K562 (cell line): Measurements from ENCODE around the gene BNIPL. TPM values are rescaled to one million over a fixed set of nuclear protein-coding genes. Genes with fewer than 3 reads are reported as not detected.
A peak's percentile ranks its signal among the peaks of the same experiment; 100 is the strongest.

ENCODE experiments used
- ARID2 ChIP-seq: fragments of 450-650 bp; IDR thresholded peaks from 2 replicates; pipeline ENCODE4 v1.6.1; 2017; ENCODE audit warnings: antibody characterized with exemption, mild to moderate bottlenecking
- CC2D1A ChIP-seq: fragments of 450-650 bp; IDR thresholded peaks from 2 replicates; pipeline ENCODE4 v1.6.1; 2017; ENCODE audit warnings: mild to moderate bottlenecking
- CTCF ChIP-seq, 3 experiments: IDR thresholded peaks in 2 of 3; conservative IDR thresholded peaks in 1 of 3; 2 replicates each; pipeline ENCODE4 v1.5.1; 2011 to 2012; ENCODE audit warnings: low read length in 3 of 3, mild to moderate bottlenecking in 3 of 3, control low read depth in 2 of 3, improper control_type of control experiment in 1 of 3, inconsistent platforms in 1 of 3, low read depth in 1 of 3, mixed read lengths in 1 of 3, moderate library complexity in 1 of 3; ENCODE audit not compliant: insufficient read depth in 2 of 3
- FOXJ2 ChIP-seq: fragments of 200-800 bp; sonication (Bioruptor generic); IDR thresholded peaks from 2 replicates; pipeline ENCODE4 v1.6.1; 2016; ENCODE audit warnings: missing genetic modification characterization, missing compliant biosample characterization
- MAZ ChIP-seq, 2 experiments: fragments of 450-650 bp in 1 of 2; sonication (generic) in 1 of 2; formaldehyde crosslinking; IDR thresholded peaks in 1 of 2; conservative IDR thresholded peaks in 1 of 2; 2 replicates each; pipeline versions ENCODE4 v1.4.0 to v1.5.0; 2020; ENCODE audit warnings: mild to moderate bottlenecking in 1 of 2, missing genetic modification reagents in 1 of 2
- NBN ChIP-seq: fragments of 450-650 bp; IDR thresholded peaks from 2 replicates; pipeline ENCODE4 v1.6.1; 2016; ENCODE audit warnings: low read depth, mild to moderate bottlenecking
- NCOA2 ChIP-seq, 2 experiments: fragments of 450-650 bp; IDR thresholded peaks; 2 replicates each; pipeline ENCODE4 v1.6.1; 2018; ENCODE audit warnings: mild to moderate bottlenecking in 2 of 2, moderate library complexity in 1 of 2; ENCODE audit not compliant: partially characterized antibody in 2 of 2
- PKNOX1 ChIP-seq: fragments of 450-650 bp; IDR thresholded peaks from 2 replicates; pipeline ENCODE4 v1.6.1; 2016
- RAD21 ChIP-seq, 2 experiments: fragments of 250-450 bp in 1 of 2; fragments of 450-650 bp in 1 of 2; sonication (Bioruptor Pico) in 1 of 2; formaldehyde crosslinking in 1 of 2; IDR thresholded peaks in 1 of 2; conservative IDR thresholded peaks in 1 of 2; 2 replicates each; pipeline versions ENCODE4 v1.4.0 to v1.8.0; 2020 to 2022; ENCODE audit warnings: mild to moderate bottlenecking in 2 of 2, moderate library complexity in 1 of 2
- REST ChIP-seq, 2 experiments: fragments of 450-650 bp; formaldehyde crosslinking in 1 of 2; IDR thresholded peaks; 2 replicates each; pipeline versions ENCODE4 v1.4.0 to v1.6.1; 2014 to 2020; ENCODE audit warnings: mild to moderate bottlenecking in 2 of 2, borderline replicate concordance in 1 of 2, low read depth in 1 of 2
- SP1 ChIP-seq: sonication (generic); formaldehyde crosslinking; IDR thresholded peaks from 2 replicates; pipeline ENCODE4 v1.8.1; 2022; ENCODE audit warnings: mild to moderate bottlenecking, missing genetic modification reagents
- ZNF589 ChIP-seq: fragments of 200-800 bp; sonication (Bioruptor generic); IDR thresholded peaks from 2 replicates; pipeline ENCODE4 v1.6.1; 2016; ENCODE audit warnings: low read depth, missing genetic modification characterization, missing compliant biosample characterization
- ZNF830 ChIP-seq: fragments of 250-450 bp; sonication (Bioruptor Pico); IDR thresholded peaks from 2 replicates; pipeline ENCODE4 v1.5.0; 2021; ENCODE audit warnings: mild to moderate bottlenecking
- polyA plus RNA-seq, 8 experiments: library from polyadenylated mRNA; depleted of rRNA in 4 of 8; stranded (reverse) in 5 of 8; unstranded in 3 of 8; fragments of >200 nt; fragmentation: Nextera tagmentation in 2 of 8; fragmentation: Illumina TruSeq in 1 of 8; extraction: Ambion mirVana in 2 of 8; extraction: Trizol in 1 of 8; gene quantifications; 2 replicates each; pipeline versions ENCODE4 v1.2.1 to v1.2.3, GENCODE V29; 2011 to 2014; ENCODE audit warnings: inconsistent platforms in 1 of 8, missing spikeins in 1 of 8
- total RNA-seq, 7 experiments: library from RNA; depleted of rRNA in 6 of 7; stranded (reverse); fragments of >200 nt in 6 of 7; fragmentation: Illumina TruSeq in 2 of 7; extraction: Trizol in 2 of 7; gene quantifications; 2 replicates each; pipeline versions ENCODE4 v1.2.1 to v1.2.3, GENCODE V29; 2011 to 2021; ENCODE audit warnings: low replicate concordance in 1 of 7

BNIPL gene
- total and polyA plus RNA-seq, 9 of the 15 experiments (the other 6 are each of a cell fraction or from before 2014, with no cell fraction given) = 0.08 to 1.4 (median 0.68) TPM

- TF ChIP-seq REST (IDR thresholded peaks at IDR 0.05; ENCODE audit: borderline replicate concordance) (peak; percentile 56; the same call in 1 of the 2 replicates), REST (CRISPR knock-in tag; IDR thresholded peaks at IDR 0.05; ENCODE audit: low read depth) (no peak), SP1 (no peak), MAZ (CRISPR knock-in tag; conservative IDR thresholded peaks at IDR 0.05 in 1 of 2, IDR thresholded peaks at IDR 0.05 in 1 of 2) (peak in 1 of 2 experiments; percentile 21; a peak in 1 of 4 replicates), CC2D1A (peak; percentile 64; the same call in 1 of the 2 replicates), ZNF589 (CRISPR knock-in tag) (no peak), ZNF830 (CRISPR knock-in tag) (no peak), RAD21 (CRISPR knock-in tag; conservative IDR thresholded peaks at IDR 0.05 in 1 of 2, IDR thresholded peaks at IDR 0.05 in 1 of 2) (peak; percentile 64 to 70), NBN (no peak), NCOA2 (IDR thresholded peaks at IDR 0.05; ENCODE audit: partially characterized antibody in 2 of 2) (no peak), CTCF (IDR thresholded peaks at IDR 0.05 in 2 of 3, conservative IDR thresholded peaks at IDR 0.05 in 1 of 3; ENCODE audit: insufficient read depth in 2 of 3, low read depth in 1 of 3, low read length in 3 of 3) (peak; percentile 56 to 76 (median 73); a peak in 5 of 6 replicates), PKNOX1 (0 out of 2 replicates have a peak, but pooled peaks have one; percentile 14), FOXJ2 (no peak), ARID2 (0 out of 2 replicates have a peak, but pooled peaks have one; percentile 34)
These were observed 40.5 kb upstream of the BNIPL start (continued) for GRCh38 chr1:150995896-150996295.
